LoVo (cell line): Measurements from ENCODE around the gene MVD.

ENCODE experiments used
- DNase-seq: peaks from one replicate; pipeline ENCODE4 v3.0.0-alpha.2; 2016; ENCODE audit warnings: low spot score

Gene MVD

GRCh38 chr16:88606148-88606757 lies 56.6 kb downstream of the MVD start:
- DNase-seq, result no peak

- no peak for DNase-seq
These were observed 57.4 kb downstream of the MVD start for GRCh38 chr16:88605186-88606147.

- no peak for DNase-seq
These were observed 60.8 kb downstream of the MVD start for GRCh38 chr16:88602091-88602490.
